ENCODE data around the gene IFITM10.

DNA sequence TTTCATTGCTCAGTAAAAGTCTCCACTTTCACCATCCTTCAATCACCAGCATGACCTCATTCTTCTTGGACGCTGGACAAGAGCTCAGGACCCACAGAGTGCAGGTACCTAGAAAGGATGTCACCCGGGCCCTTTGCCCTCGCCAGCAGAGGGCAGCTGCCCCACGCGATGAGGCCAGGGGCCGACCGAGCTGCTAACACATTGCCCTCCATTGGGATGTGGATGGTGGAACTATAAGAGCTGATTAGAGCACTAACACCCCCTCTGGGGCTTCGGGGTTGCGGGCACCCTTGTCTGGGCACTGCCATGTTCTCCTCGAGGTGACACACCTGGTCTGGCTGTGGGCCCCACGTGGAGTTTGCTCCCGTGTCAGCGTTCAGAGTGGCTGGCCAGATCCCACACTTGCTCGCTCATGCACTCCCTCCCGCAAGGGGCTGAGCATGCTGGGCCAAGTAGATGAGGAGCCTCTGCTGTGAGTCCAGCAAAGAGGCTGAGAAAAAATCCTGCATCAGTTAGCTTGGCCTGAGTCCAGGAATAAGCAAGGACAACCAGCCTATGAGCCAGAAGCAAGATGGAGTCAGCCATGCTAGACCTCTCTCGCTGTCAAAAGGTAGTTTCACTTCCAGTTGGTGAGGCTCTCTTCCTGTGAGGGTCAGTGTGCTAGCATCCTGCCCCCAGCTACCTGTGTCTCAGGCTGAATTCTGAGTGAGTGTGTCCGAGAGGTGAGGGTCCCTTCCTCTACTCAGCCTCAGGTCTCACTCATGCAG lies 43.6 kb downstream of the IFITM10 start:
- TF ChIP-seq, protein P1, sequence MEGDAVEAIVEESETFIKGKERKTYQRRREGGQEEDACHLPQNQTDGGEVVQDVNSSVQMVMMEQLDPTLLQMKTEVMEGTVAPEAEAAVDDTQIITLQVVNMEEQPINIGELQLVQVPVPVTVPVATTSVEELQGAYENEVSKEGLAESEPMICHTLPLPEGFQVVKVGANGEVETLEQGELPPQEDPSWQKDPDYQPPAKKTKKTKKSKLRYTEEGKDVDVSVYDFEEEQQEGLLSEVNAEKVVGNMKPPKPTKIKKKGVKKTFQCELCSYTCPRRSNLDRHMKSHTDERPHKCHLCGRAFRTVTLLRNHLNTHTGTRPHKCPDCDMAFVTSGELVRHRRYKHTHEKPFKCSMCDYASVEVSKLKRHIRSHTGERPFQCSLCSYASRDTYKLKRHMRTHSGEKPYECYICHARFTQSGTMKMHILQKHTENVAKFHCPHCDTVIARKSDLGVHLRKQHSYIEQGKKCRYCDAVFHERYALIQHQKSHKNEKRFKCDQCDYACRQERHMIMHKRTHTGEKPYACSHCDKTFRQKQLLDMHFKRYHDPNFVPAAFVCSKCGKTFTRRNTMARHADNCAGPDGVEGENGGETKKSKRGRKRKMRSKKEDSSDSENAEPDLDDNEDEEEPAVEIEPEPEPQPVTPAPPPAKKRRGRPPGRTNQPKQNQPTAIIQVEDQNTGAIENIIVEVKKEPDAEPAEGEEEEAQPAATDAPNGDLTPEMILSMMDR (IDR thresholded peaks at IDR 0.05; ENCODE audit: poor library complexity) = peak; percentile 15
- TF ChIP-seq EZH2 (IDR thresholded peaks at IDR 0.05; ENCODE audit: borderline replicate concordance) (no peak), EZH2phosphoT487 (IDR thresholded peaks at IDR 0.05; ENCODE audit: low read depth, severe bottlenecking, unreplicated experiment) (no peak)
